Psoas muscle (tissue), 8 donors: ENCODE measurements around the gene ZNF496. TPM values are rescaled to one million over a fixed set of nuclear protein-coding genes. Genes with fewer than 3 reads are reported as not detected.

Experiments used
- ATAC-seq, 4 donors: fragments of 200-7000 bp; cut with Tn5 transposase; one replicate each; pipeline ENCODE4 v1.9.1; 2020; ENCODE audit warnings: moderate library complexity in 3 of 4, mild to moderate bottlenecking in 2 of 4
- DNase-seq, 2 donors: peaks; one replicate each; pipeline ENCODE4 v3.0.0-alpha.2; 2020
- H3K27ac ChIP-seq: fragments of 200-600 bp; one replicate; pipeline ENCODE4 v1.8.0; 2022
- H3K27me3 ChIP-seq, 3 donors: fragments of 200-600 bp in 1 of 3; one replicate each; pipeline versions ENCODE4 v1.6.1 to v1.8.0; 2013 to 2022; ENCODE audit warnings: low read length in 2 of 3, mild to moderate bottlenecking in 2 of 3, moderate library complexity in 1 of 3; ENCODE audit not compliant: insufficient read depth in 3 of 3
- H3K36me3 ChIP-seq, 2 donors: fragments of 200-600 bp in 1 of 2; one replicate each; pipeline versions ENCODE4 v1.6.1 to v1.8.0; 2013 to 2022; ENCODE audit warnings: low read depth in 1 of 2, mild to moderate bottlenecking in 1 of 2, moderate library complexity in 1 of 2; ENCODE audit not compliant: insufficient read depth in 1 of 2
- H3K4me1 ChIP-seq: fragments of 200-600 bp; one replicate; pipeline ENCODE4 v1.8.0; 2022
- H3K4me3 ChIP-seq: fragments of 200-600 bp; one replicate; pipeline ENCODE4 v1.8.0; 2022; ENCODE audit warnings: mild to moderate bottlenecking
- H3K9me3 ChIP-seq: fragments of 200-600 bp; one replicate; pipeline ENCODE4 v1.8.0; 2022
- CTCF ChIP-seq: fragments of 200-600 bp; IDR thresholded peaks from one replicate; pipeline ENCODE4 v1.8.0; 2022; ENCODE audit warnings: antibody characterized with exemption
- WGBS, 3 donors: extraction: QIAGEN DNeasy Blood & Tissue Kit; methylation state at CpG; one replicate each; pipeline versions ENCODE4 v1.1.6 to v1.1.7; 2013; 5-methylcytosine and 5-hydroxymethylcytosine counted together
- intact Hi-C, 2 donors: fragments of 100-400 bp; cut with DNase I; formaldehyde crosslinking; loops; one replicate each; pipeline versions ENCODE4 v1.11.0 to v1.14.2; 2022
- polyA plus RNA-seq, 3 donors: library from polyadenylated mRNA; stranded (reverse); fragments of 200-250 nt; gene quantifications; one replicate each; pipeline ENCODE4 v1.2.3, GENCODE V29; 2013
- total RNA-seq, 4 donors: library from RNA; stranded (reverse); fragmentation: NEBNext Ultra II Directional in 2 of 4; extraction: Animal tissue kit (Norgen Biotek cat#: 25700) in 2 of 4; gene quantifications; one replicate each; pipeline versions ENCODE4 v1.2.1 to v1.2.4, GENCODE V29; 2021 to 2023
- donor health status: healthy with polysubstance abuse.
- donor health status: DM: no; HTN: no; CAD: no; lungs with moderate emphysema.
- donor health status: Bipolar disorder and iron deficiency.
- donor health status: healthy.
- donor health status: DM: yes; HTN: yes; CAD: no.
- donor health status: DM: no; HTN: no; CAD: no.
- donor health status: DM: no; HTN: no; CAD: no.
- donor health status: DM: yes; HTN: yes; CAD: no.

Gene ZNF496
- total and polyA plus RNA-seq, 7 donors: 4.3 to 24.2 (median 19.5) TPM

GRCh38 chr1:247328311-247328710 is 3.4 kb downstream of the ZNF496 start:
- Histone ChIP-seq H3K9me3 (no peaks in the 10 kb centered on the region), H3K36me3 (peaks cover 4 to 61% of the 10 kb centered on the region in 2 donors), H3K4me1 (peaks cover 20% of the 10 kb centered on the region), H3K27ac (no peak overlapping the region), H3K27me3 (no peaks in the 10 kb centered on the region), H3K4me3 (no peak overlapping the region)
- no peak for DNase-seq
- intact Hi-C loops: no loop called here
- no peak for TF ChIP-seq CTCF
- 73 to 88% (median 79%) methylated on average over 5 of the region's 5 CpGs for WGBS, 3 donors
- ATAC-seq: no peak

GRCh38 chr1:247326411-247327130 is 5.1 kb downstream of the ZNF496 start:
- no peak overlapping the region for H3K27ac ChIP-seq
- 79 to 89% (median 86%) methylated on average over 8 of the region's 8 CpGs for WGBS, 3 donors
- ATAC-seq (no peak), DNase-seq (no peak)
- peaks cover 11% of the 10 kb centered on the region for H3K4me1 ChIP-seq
- intact Hi-C loops: no loop called here
- peaks cover 11 to 79% of the 10 kb centered on the region in 2 donors for H3K36me3 ChIP-seq
- no peaks in the 10 kb centered on the region for H3K27me3 ChIP-seq
- TF ChIP-seq CTCF: no peak
- no peaks in the 10 kb centered on the region for H3K9me3 ChIP-seq
- no peak overlapping the region for H3K4me3 ChIP-seq

- H3K36me3 ChIP-seq: peaks cover 16 to 94% of the 10 kb centered on the region in 2 donors
- TF ChIP-seq CTCF: no peak
- H3K27ac ChIP-seq: no peak overlapping the region
- intact Hi-C loops: no loop called here
- WGBS, 3 donors: 68 to 76% (median 75%) methylated on average over 2 of the region's 2 CpGs
- ATAC-seq (no peak), DNase-seq (no peak)
- H3K4me1 ChIP-seq: peaks cover 2% of the 10 kb centered on the region
- H3K27me3 ChIP-seq: no peaks in the 10 kb centered on the region
- no peaks in the 10 kb centered on the region for H3K9me3 ChIP-seq
- no peak overlapping the region for H3K4me3 ChIP-seq
Observed at GRCh38 chr1:247324923-247325322, 6.7 kb downstream of the ZNF496 start.

- DNase-seq: no peak
- peaks cover 16 to 94% of the 10 kb centered on the region in 2 donors for H3K36me3 ChIP-seq
- intact Hi-C loops: no loop called here
- no peak for TF ChIP-seq CTCF
- no peaks in the 10 kb centered on the region for H3K4me1 ChIP-seq
- WGBS, 3 donors: 79 to 85% (median 83%) methylated on average over 1 of the region's 1 CpG
- H3K9me3 ChIP-seq: no peaks in the 10 kb centered on the region
- H3K27ac ChIP-seq: no peak overlapping the region
- no peak for ATAC-seq
- no peaks in the 10 kb centered on the region for H3K27me3 ChIP-seq
- no peak overlapping the region for H3K4me3 ChIP-seq
Observed at GRCh38 chr1:247324204-247324787, 7.4 kb downstream of the ZNF496 start.
